ENCODE data around the gene RLN3. TPM values are rescaled to one million over a fixed set of nuclear protein-coding genes. Genes with fewer than 3 reads are reported as not detected.

The RLN3 gene
- total RNA-seq, 4 donors from 2014 or later, result not detected

- Histone ChIP-seq H3K27ac (peak within 1 kb of the TSS; percentile 68 to 87 (median 86)), H3K9me3 (no peaks in the 10 kb centered on the region), H3K4me3 (replicated peaks in 1 of 3) (peak within 1 kb of the TSS in 2 of 3 donors; percentile 34 to 40), H3K36me3 (no peaks in the 10 kb centered on the region), H3K27me3 (no peaks in the 10 kb centered on the region), H3K4me1 (peaks cover 16 to 45% of the 10 kb centered on the region in 2 donors)
- 37% methylated on average over 12 to 18 of the region's 19 CpGs for WGBS, 2 donors
- DNase-seq, result peak; percentile 95 to 96
- TF ChIP-seq CTCF (IDR thresholded peaks at IDR 0.05) (peak in 4 of 6 experiments; percentile 19 to 38 (median 28)), POLR2A (IDR thresholded peaks at IDR 0.05) (no peak)
- intact Hi-C loops (cut with DNase I), result no loop called here
Observed at GRCh38 chr19:14061751-14062557, 34.0 kb downstream of the RLN3 start, which contains the start of gene PALM3. Gene PALM3, minus strand, starts transcription at chr19:14062076. Its CDS starts 96 bp downstream, at chr19:14061980.

- Histone ChIP-seq H3K36me3 (no peaks in the 10 kb centered on the region), H3K9me3 (no peaks in the 10 kb centered on the region), H3K4me3 (replicated peaks in 1 of 3) (no peak overlapping the region), H3K27me3 (no peaks in the 10 kb centered on the region), H3K27ac (peak overlapping the region in 1 of 3 donors; percentile 87), H3K4me1 (peaks cover 16 to 41% of the 10 kb centered on the region in 2 donors)
- 77 to 88% methylated on average over 5 of the region's 5 CpGs for WGBS, 2 donors
- no peak for TF ChIP-seq POLR2A (IDR thresholded peaks at IDR 0.05)
- no peak for TF ChIP-seq CTCF (IDR thresholded peaks at IDR 0.05)
- intact Hi-C loops (cut with DNase I), result no loop called here
- DNase-seq, result no peak
Observed at GRCh38 chr19:14062558-14062855, 34.6 kb downstream of the RLN3 start.

GRCh38 chr19:14063105-14063504, 35.2 kb downstream of the RLN3 start:
- H3K4me3 ChIP-seq (replicated peaks in 1 of 3), result no peak overlapping the region
- no peaks in the 10 kb centered on the region for H3K27me3 ChIP-seq
- TF ChIP-seq POLR2A (IDR thresholded peaks at IDR 0.05) (no peak), CTCF (IDR thresholded peaks at IDR 0.05) (no peak)
- H3K4me1 ChIP-seq, result peaks cover 11 to 35% of the 10 kb centered on the region in 2 donors
- intact Hi-C loops (cut with DNase I), result no loop called here
- DNase-seq, result no peak
- WGBS, 2 donors, result 78 to 81% methylated on average over 7 of the region's 7 CpGs
- H3K36me3 ChIP-seq, result no peaks in the 10 kb centered on the region
- H3K9me3 ChIP-seq, result no peaks in the 10 kb centered on the region
- H3K27ac ChIP-seq, result no peak overlapping the region

- WGBS, 2 donors, result 72 to 82% methylated on average over 2 of the region's 2 CpGs
- H3K9me3 ChIP-seq, result no peaks in the 10 kb centered on the region
- intact Hi-C loops (cut with DNase I), result no loop called here
- H3K27me3 ChIP-seq, result no peaks in the 10 kb centered on the region
- DNase-seq, result no peak
- TF ChIP-seq POLR2A (IDR thresholded peaks at IDR 0.05) (no peak), CTCF (IDR thresholded peaks at IDR 0.05) (no peak)
- H3K4me3 ChIP-seq (replicated peaks in 1 of 3), result no peak overlapping the region
- H3K27ac ChIP-seq, result no peak overlapping the region
- peaks cover 6 to 7% of the 10 kb centered on the region in 2 donors for H3K4me1 ChIP-seq
- H3K36me3 ChIP-seq, result no peaks in the 10 kb centered on the region
Observed at GRCh38 chr19:14066134-14066533, 38.2 kb downstream of the RLN3 start.
